ENCODE measurements around the gene TAOK3.

The TAOK3 gene

DNA sequence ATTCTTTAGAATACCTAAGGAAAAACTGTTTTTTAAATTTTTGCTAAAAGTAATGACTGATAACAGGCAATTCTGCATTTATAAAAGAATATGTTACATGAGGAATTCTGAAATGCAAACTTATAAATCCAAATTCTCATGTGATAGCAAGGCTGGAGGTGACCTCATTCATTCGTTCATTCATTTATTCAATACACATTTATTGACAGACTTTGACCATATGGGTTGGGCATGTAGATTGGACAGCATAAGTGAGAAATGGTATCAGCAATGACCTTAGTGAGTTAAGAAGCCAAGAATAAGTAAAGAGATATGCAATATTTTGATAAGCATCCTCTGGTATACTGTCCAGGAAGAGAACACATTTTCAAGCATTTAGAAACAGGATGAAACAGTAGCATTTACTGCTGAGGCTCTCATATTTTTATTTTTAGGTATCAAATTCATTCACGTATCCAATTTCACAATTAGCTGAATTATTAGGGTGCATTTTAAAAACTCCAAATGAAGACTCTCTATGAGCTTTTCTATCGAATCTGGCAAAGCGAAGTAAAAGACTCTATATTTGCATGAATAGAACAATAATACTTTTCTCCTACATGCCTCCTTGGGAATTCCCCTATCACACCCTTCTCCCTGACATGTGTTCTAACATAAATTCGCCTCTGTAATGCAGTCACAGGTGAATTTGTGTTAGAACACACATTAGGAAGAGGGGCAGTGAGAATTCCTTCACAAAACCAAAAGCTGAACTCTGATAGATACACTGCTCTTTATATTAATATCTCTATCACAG, 186.9 kb downstream of the TAOK3 start:
- Mint-ChIP-seq H3K9me3 (no peaks in the 10 kb centered on the region), H3K27me3 (no peaks in the 10 kb centered on the region), H3K4me3 (no peak overlapping the region), H3K36me3 (peaks cover 4% of the 10 kb centered on the region), H3K27ac (peak overlapping the region; percentile 81), H3K4me1 (peaks cover 32% of the 10 kb centered on the region)

DNA sequence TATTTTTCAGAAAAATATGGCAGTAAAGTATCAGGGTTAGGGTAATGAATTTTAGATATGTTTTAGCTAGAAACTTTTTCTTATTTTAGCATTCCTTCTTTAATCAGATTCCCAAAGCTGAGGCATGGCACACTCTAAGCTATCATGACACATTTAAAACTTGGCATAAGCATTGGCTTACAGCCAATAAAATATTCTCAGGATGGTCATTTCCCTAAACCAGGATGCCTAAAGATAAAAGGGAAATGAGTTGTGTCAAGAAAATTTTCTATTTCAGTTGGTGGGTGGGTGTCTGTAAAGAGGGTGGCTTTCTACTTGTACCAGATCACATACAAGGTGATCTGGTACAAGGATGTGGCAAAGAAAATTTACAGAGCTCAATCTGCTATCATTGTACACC, 189.0 kb downstream of the TAOK3 start:
- Mint-ChIP-seq H3K9me3 (no peaks in the 10 kb centered on the region), H3K36me3 (peaks cover 7% of the 10 kb centered on the region), H3K27me3 (no peaks in the 10 kb centered on the region), H3K4me3 (no peak overlapping the region), H3K4me1 (peaks cover 32% of the 10 kb centered on the region), H3K27ac (no peak overlapping the region)

DNA sequence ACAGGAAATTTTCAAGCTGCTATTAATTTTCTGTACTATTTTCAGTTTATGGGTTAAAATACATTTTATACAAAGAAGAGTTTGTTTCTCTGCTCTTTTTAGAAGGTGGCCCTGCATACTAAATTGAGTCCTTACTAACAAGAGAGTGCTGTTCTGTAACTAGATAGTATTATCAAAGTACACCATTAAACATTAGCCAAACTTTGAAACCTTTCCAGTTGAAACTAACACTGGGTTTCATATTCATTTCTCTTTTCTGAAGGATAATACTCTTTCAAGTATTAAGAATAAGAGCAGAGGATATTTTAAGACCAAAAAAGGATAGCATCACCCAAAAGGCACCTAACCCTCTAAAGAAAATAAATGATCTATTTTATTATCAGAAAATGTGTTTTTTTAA, 189.6 kb downstream of the TAOK3 start:
- H3K27me3 Mint-ChIP-seq = no peaks in the 10 kb centered on the region
- H3K4me3 Mint-ChIP-seq = no peak overlapping the region
- peaks cover 7% of the 10 kb centered on the region for H3K36me3 Mint-ChIP-seq
- H3K4me1 Mint-ChIP-seq = peaks cover 32% of the 10 kb centered on the region
- H3K9me3 Mint-ChIP-seq = no peaks in the 10 kb centered on the region
- peak overlapping the region; percentile 68 for H3K27ac Mint-ChIP-seq

GRCh38 chr12:118175823-118176447, 196.8 kb downstream of the TAOK3 start:
- Mint-ChIP-seq H3K27me3 (no peaks in the 10 kb centered on the region), H3K4me3 (no peak overlapping the region), H3K27ac (no peak overlapping the region), H3K36me3 (peaks cover 22% of the 10 kb centered on the region), H3K4me1 (no peaks in the 10 kb centered on the region), H3K9me3 (no peaks in the 10 kb centered on the region)

DNA sequence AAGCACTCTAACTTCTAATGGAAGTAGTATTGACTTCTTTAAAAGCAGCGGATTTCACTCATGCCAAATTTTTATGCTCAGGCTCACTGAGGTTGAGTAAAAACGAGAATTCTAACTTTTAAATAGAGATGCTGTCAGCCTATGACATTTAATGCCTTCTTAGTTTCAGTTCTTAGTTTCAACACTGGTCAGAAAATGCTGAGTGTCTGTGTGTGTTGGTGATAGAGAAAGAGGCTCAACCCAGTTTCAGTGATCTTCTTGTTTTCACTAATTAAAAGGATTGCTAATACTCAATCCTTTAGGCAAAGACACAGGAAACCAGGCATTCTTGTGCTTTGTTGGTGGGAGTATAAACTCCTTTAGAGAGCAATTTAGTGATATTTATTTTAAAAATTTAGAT, 205.8 kb downstream of the TAOK3 start:
- H3K4me1 Mint-ChIP-seq = peaks cover 24% of the 10 kb centered on the region
- peaks cover 14% of the 10 kb centered on the region for H3K36me3 Mint-ChIP-seq
- no peaks in the 10 kb centered on the region for H3K27me3 Mint-ChIP-seq
- H3K9me3 Mint-ChIP-seq = no peaks in the 10 kb centered on the region
- H3K27ac Mint-ChIP-seq = no peak overlapping the region
- H3K4me3 Mint-ChIP-seq = no peak overlapping the region

DNA sequence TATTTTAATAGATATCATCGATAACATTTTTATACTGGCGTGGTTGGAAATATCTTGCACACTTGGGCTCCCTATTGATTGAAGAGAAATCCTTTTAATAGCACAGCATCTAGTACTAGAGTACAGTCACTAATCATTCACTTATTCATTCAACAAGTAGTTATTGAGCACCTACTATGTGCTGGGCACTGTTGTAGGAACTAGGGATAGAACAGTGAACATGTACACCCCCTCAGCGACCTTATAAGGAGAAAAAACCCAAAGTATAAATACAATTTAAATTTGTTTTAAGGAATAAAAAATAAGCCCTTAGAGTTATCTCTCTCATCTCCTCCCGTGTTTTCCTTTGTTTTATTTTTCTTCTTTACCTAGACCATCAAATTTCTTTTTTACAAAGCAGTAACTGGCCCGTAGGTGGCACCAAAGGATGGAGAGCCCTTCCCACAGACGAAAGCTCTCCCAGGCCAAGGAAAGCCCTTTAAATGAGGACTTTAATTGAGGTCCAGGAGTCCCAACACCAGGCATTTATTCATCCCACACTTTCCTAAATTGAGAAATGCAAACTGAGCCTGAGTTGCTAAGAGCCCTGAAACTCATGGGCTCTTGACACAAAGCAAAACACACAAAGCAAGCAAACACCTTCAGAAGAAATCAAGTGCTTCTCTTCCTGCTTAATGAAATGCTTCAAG, 207.8 kb downstream of the TAOK3 start:
- no peak overlapping the region for H3K4me3 Mint-ChIP-seq
- H3K27ac Mint-ChIP-seq = peak overlapping the region; percentile 55
- peaks cover 10% of the 10 kb centered on the region for H3K36me3 Mint-ChIP-seq
- H3K4me1 Mint-ChIP-seq = peaks cover 21% of the 10 kb centered on the region
- no peaks in the 10 kb centered on the region for H3K27me3 Mint-ChIP-seq
- no peaks in the 10 kb centered on the region for H3K9me3 Mint-ChIP-seq

GRCh38 chr12:118160536-118160935, 212.2 kb downstream of the TAOK3 start:
- H3K4me1 Mint-ChIP-seq = peaks cover 17% of the 10 kb centered on the region
- no peaks in the 10 kb centered on the region for H3K9me3 Mint-ChIP-seq
- peaks cover 13% of the 10 kb centered on the region for H3K36me3 Mint-ChIP-seq
- no peak overlapping the region for H3K27ac Mint-ChIP-seq
- H3K27me3 Mint-ChIP-seq = no peaks in the 10 kb centered on the region
- H3K4me3 Mint-ChIP-seq = no peak overlapping the region

GRCh38 chr12:118151755-118152154, 221.0 kb downstream of the TAOK3 start:
- no peaks in the 10 kb centered on the region for H3K9me3 Mint-ChIP-seq
- H3K27ac Mint-ChIP-seq = no peak overlapping the region
- no peaks in the 10 kb centered on the region for H3K27me3 Mint-ChIP-seq
- peaks cover 5% of the 10 kb centered on the region for H3K36me3 Mint-ChIP-seq
- no peaks in the 10 kb centered on the region for H3K4me1 Mint-ChIP-seq
- H3K4me3 Mint-ChIP-seq = no peak overlapping the region

- peak overlapping the region; percentile 24 for H3K27ac Mint-ChIP-seq
- H3K4me3 Mint-ChIP-seq = no peak overlapping the region
- no peaks in the 10 kb centered on the region for H3K9me3 Mint-ChIP-seq
- peaks cover 7% of the 10 kb centered on the region for H3K36me3 Mint-ChIP-seq
- H3K27me3 Mint-ChIP-seq = no peaks in the 10 kb centered on the region
- H3K4me1 Mint-ChIP-seq = no peaks in the 10 kb centered on the region
Observed at GRCh38 chr12:118150625-118151024, 222.1 kb downstream of the TAOK3 start.

DNA sequence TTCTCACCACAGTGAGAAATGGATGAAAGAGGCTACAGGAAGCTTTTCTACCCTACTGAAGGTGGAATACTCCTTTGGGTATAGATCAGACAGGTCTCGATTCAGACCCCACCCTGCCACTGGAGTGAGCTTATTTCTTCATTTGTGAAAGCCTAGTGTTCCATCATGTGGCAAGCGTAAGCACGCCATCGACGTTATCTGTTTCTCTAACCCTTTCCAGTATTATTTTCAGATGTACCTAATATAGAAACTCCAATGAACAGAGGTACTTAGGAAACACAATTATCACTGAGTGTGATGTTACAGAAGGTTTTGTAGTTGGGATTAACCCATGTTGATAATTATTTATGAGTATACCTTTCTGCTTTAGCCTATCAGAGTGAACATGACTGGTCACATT, 224.4 kb downstream of the TAOK3 start:
- no peak overlapping the region for H3K4me3 Mint-ChIP-seq
- H3K9me3 Mint-ChIP-seq = no peaks in the 10 kb centered on the region
- H3K36me3 Mint-ChIP-seq = peaks cover 11% of the 10 kb centered on the region
- no peaks in the 10 kb centered on the region for H3K27me3 Mint-ChIP-seq
- H3K27ac Mint-ChIP-seq = no peak overlapping the region
- peaks cover under 1% of the 10 kb centered on the region for H3K4me1 Mint-ChIP-seq

DNA sequence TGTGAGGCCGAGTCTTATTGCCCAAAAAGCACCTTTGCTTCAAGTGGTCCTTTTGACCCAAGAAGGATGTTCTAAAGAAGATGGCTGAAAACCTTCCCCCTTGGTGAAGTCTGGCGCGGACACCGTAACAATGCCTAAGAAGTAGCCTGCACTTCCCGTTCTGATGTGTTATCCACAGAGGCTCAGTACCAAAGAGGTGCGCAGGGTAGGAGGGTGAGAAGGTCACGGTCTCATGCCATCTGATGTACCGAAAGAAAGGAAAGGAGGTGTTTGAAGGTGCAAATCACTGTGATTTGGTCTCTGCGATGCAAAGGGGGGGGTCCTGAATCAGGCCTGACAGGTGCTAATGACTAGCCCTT, 226.9 kb downstream of the TAOK3 start:
- H3K9me3 Mint-ChIP-seq = no peaks in the 10 kb centered on the region
- H3K4me1 Mint-ChIP-seq = peaks cover 4% of the 10 kb centered on the region
- H3K27ac Mint-ChIP-seq = no peak overlapping the region
- H3K27me3 Mint-ChIP-seq = no peaks in the 10 kb centered on the region
- peaks cover 16% of the 10 kb centered on the region for H3K36me3 Mint-ChIP-seq
- H3K4me3 Mint-ChIP-seq = no peak overlapping the region

DNA sequence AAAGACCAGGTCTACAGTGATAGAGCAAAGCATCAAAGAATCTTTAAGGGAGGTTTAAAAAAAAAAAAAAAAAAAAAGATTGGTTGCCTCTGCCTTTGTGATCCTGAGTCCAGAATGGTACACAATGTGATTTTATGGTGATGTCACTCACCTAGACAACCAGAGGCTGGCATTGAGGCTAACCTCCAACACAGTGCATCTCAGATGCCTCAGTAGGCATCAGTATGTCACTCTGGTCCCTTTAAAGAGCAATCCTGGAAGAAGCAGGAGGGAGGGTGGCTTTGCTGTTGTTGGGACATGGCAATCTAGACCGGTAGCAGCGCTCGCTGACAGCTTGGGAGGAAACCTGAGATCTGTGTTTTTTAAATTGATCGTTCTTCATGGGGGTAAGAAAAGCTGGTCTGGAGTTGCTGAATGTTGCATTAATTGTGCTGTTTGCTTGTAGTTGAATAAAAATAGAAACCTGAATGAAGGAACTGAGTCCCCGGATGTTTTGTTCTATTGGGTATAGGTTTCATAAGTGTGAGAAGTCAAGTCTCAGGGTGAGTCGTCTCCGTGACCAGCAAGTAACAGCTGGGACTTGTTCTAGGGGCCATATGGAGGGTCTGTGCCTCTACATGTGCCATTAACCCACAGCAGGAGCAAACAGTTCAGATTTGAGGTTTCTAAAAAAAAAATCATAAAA, 227.5 kb downstream of the TAOK3 start:
- H3K4me3 Mint-ChIP-seq = no peak overlapping the region
- peak overlapping the region; percentile 57 for H3K27ac Mint-ChIP-seq
- peaks cover 13% of the 10 kb centered on the region for H3K36me3 Mint-ChIP-seq
- H3K9me3 Mint-ChIP-seq = no peaks in the 10 kb centered on the region
- H3K4me1 Mint-ChIP-seq = peaks cover 4% of the 10 kb centered on the region
- H3K27me3 Mint-ChIP-seq = no peaks in the 10 kb centered on the region

GRCh38 chr12:118144499-118144898, 228.2 kb downstream of the TAOK3 start:
- no peak overlapping the region for H3K4me3 Mint-ChIP-seq
- H3K27ac Mint-ChIP-seq = peak overlapping the region; percentile 55
- peaks cover 8% of the 10 kb centered on the region for H3K4me1 Mint-ChIP-seq
- no peaks in the 10 kb centered on the region for H3K9me3 Mint-ChIP-seq
- peaks cover 16% of the 10 kb centered on the region for H3K36me3 Mint-ChIP-seq
- no peaks in the 10 kb centered on the region for H3K27me3 Mint-ChIP-seq

GRCh38 chr12:118140825-118141224, 231.9 kb downstream of the TAOK3 start:
- peaks cover 25% of the 10 kb centered on the region for H3K4me1 Mint-ChIP-seq
- H3K27ac Mint-ChIP-seq = no peak overlapping the region
- H3K4me3 Mint-ChIP-seq = no peak overlapping the region
- peaks cover 17% of the 10 kb centered on the region for H3K36me3 Mint-ChIP-seq
- no peaks in the 10 kb centered on the region for H3K27me3 Mint-ChIP-seq
- no peaks in the 10 kb centered on the region for H3K9me3 Mint-ChIP-seq

DNA sequence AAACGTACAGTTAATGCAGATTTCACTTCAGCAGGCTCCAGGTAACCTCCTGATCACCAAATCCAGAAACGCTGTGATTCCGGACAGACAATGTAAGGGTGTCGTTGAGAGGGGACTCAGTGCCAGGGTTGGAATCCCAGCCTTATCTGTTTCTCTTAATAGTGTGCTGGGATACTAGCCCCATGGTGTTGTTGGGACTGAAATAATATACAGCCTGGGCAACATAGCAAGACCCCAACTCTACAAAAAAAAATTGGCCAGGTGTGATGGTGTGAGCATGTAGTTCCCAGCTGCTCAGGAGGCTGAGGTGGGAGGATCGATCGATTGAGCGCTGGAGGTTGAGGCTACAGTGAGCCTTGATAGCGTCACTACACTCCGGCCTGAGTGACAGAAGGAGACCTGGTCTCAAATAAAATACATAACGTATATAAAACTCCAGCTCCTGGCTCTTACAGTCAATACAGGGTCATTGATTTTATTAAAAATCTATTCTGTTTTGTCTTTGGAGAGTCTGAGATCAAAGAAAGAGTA, 235.5 kb downstream of the TAOK3 start:
- no peaks in the 10 kb centered on the region for H3K27me3 Mint-ChIP-seq
- peaks cover 32% of the 10 kb centered on the region for H3K4me1 Mint-ChIP-seq
- peaks cover 9% of the 10 kb centered on the region for H3K36me3 Mint-ChIP-seq
- H3K4me3 Mint-ChIP-seq = peak overlapping the region; percentile 98
- H3K27ac Mint-ChIP-seq = peak overlapping the region; percentile 86
- no peaks in the 10 kb centered on the region for H3K9me3 Mint-ChIP-seq
